ENCODE results near the gene FBXO47.

DNA sequence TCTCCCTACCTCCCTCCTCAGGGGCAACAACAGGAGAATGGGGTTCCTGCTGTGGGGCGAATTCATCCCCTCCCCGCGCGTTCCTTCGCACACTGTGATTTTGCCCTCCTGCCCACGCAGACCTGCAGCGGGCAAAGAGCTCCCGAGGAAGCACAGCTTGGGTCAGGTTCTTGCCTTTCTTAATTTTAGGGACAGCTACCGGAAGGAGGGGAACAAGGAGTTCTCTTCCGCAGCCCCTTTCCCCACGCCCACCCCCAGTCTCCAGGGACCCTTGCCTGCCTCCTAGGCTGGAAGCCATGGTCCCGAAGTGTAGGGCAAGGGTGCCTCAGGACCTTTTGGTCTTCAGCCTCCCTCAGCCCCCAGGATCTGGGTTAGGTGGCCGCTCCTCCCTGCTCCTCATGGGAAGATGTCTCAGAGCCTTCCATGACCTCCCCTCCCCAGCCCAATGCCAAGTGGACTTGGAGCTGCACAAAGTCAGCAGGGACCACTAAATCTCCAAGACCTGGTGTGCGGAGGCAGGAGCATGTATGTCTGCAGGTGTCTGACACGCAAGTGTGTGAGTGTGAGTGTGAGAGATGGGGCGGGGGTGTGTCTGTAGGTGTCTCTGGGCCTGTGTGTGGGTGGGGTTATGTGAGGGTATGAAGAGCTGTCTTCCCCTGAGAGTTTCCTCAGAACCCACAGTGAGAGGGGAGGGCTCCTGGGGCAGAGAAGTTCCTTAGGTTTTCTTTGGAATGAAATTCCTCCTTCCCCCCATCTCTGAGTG, 47.7 kb downstream of the FBXO47 start:
- TF ChIP-seq POLR2A (IDR thresholded peaks at IDR 0.05; ENCODE audit: low read depth, low read length) (no peak), CTCF (conservative IDR thresholded peaks at IDR 0.05; ENCODE audit: low read depth, low read length) (no peak), CEBPB (IDR thresholded peaks at IDR 0.05; ENCODE audit: low read depth, low read length) (no peak)
- TF ChIP-seq, protein P1, sequence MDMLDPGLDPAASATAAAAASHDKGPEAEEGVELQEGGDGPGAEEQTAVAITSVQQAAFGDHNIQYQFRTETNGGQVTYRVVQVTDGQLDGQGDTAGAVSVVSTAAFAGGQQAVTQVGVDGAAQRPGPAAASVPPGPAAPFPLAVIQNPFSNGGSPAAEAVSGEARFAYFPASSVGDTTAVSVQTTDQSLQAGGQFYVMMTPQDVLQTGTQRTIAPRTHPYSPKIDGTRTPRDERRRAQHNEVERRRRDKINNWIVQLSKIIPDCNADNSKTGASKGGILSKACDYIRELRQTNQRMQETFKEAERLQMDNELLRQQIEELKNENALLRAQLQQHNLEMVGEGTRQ (IDR thresholded peaks at IDR 0.05; ENCODE audit: low read depth, low read length), result no peak
